GM21717 (cell line): Measurements from ENCODE around the gene IRF7.
"Not testable (repeated sequence)": the region's sequence is repeated elsewhere in the genome, so short reads cannot be mapped to it uniquely, and the experiment has no call there.

Experiments
- ATAC-seq: cut with Tn5 transposase; IDR thresholded peaks from one replicate; pipeline ENCODE4 v1.9.1; 2021; ENCODE audit warnings: mild to moderate bottlenecking, moderate library complexity; ENCODE audit not compliant: unreplicated experiment

Gene IRF7

GRCh38 chr11:615504-616319, at the start of gene IRF7:
TSS of gene IRF7 (minus strand) at chr11:615950. CDS start at chr11:615364, 586 bp downstream.
- peak; percentile 75 for ATAC-seq

GRCh38 chr11:665062-665703, 49.4 kb upstream of the IRF7 start:
- ATAC-seq: no peak

GRCh38 chr11:662689-663274, 47.0 kb upstream of the IRF7 start:
- no peak for ATAC-seq

- no peak for ATAC-seq
Measured at GRCh38 chr11:660681-661444, 45.1 kb upstream of the IRF7 start.

- no peak for ATAC-seq
Measured at GRCh38 chr11:660281-660680, 44.5 kb upstream of the IRF7 start.

- ATAC-seq: no peak
Measured at GRCh38 chr11:659532-660085, 43.9 kb upstream of the IRF7 start.

- ATAC-seq: no peak
Measured at GRCh38 chr11:657691-658126, 42.0 kb upstream of the IRF7 start.

GRCh38 chr11:656866-657265, 41.1 kb upstream of the IRF7 start:
- no peak for ATAC-seq

GRCh38 chr11:656426-656825, 40.7 kb upstream of the IRF7 start:
- ATAC-seq: no peak

- ATAC-seq: no peak
Measured at GRCh38 chr11:655036-655726, 39.4 kb upstream of the IRF7 start.

- not testable (repeated sequence) for ATAC-seq
Measured at GRCh38 chr11:654444-654843, 38.7 kb upstream of the IRF7 start.

- ATAC-seq: no peak
Measured at GRCh38 chr11:653837-654236, 38.1 kb upstream of the IRF7 start.

- not testable (repeated sequence) for ATAC-seq
Measured at GRCh38 chr11:653136-653535, 37.4 kb upstream of the IRF7 start.

- no peak for ATAC-seq
Measured at GRCh38 chr11:650482-650881, 34.7 kb upstream of the IRF7 start.

GRCh38 chr11:647672-648158, 32.0 kb upstream of the IRF7 start:
- not testable (repeated sequence) for ATAC-seq

- ATAC-seq: no peak
Measured at GRCh38 chr11:646214-646613, 30.5 kb upstream of the IRF7 start.

GRCh38 chr11:645536-645935, 29.8 kb upstream of the IRF7 start:
- ATAC-seq: no peak

GRCh38 chr11:643849-644738, 28.3 kb upstream of the IRF7 start:
- ATAC-seq: no peak

GRCh38 chr11:643366-643765, 27.6 kb upstream of the IRF7 start:
- no peak for ATAC-seq
